ENCODE data around the gene ALDH16A1.
"Not testable (repeated sequence)": the region's sequence is repeated elsewhere in the genome, so short reads cannot be mapped to it uniquely, and the experiment has no call there.

ALDH16A1 gene

DNA sequence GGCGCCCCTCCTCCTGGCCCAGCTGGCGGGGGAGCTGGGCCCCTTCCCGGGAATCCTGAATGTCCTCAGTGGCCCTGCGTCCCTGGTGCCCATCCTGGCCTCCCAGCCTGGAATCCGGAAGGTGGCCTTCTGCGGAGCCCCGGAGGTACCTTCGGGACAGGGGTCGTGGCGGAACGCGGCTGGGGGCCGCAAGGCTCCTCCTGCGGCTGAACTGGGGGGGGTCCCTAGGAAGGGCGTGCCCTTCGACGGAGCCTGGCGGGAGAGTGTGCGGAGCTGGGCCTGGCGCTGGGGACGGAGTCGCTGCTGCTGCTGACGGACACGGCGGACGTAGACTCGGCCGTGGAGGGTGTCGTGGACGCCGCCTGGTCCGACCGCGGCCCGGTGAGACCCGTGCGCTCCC, 8.6 kb downstream of the ALDH16A1 start:
- in situ Hi-C loops (cut with MboI; ENCODE audit: low sequenced_read_pairs): no loop called here

DNA sequence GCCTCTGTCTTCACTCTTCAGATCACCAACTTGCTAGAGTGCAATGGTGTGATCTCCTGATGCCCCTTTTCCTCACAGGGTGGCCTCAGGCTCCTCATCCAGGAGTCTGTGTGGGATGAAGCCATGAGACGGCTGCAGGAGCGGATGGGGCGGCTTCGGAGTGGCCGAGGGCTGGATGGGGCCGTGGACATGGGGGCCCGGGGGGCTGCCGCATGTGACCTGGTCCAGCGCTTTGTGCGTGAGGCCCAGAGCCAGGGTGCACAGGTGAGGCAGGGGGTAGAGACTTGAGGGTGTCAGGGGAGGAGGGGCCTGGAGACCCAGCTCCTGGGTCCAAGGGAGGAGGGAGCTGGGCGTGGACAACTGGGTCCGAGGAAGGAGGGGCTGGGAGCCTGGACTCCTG, 9.5 kb downstream of the ALDH16A1 start:
- in situ Hi-C loops (cut with MboI; ENCODE audit: low sequenced_read_pairs): no loop called here

DNA sequence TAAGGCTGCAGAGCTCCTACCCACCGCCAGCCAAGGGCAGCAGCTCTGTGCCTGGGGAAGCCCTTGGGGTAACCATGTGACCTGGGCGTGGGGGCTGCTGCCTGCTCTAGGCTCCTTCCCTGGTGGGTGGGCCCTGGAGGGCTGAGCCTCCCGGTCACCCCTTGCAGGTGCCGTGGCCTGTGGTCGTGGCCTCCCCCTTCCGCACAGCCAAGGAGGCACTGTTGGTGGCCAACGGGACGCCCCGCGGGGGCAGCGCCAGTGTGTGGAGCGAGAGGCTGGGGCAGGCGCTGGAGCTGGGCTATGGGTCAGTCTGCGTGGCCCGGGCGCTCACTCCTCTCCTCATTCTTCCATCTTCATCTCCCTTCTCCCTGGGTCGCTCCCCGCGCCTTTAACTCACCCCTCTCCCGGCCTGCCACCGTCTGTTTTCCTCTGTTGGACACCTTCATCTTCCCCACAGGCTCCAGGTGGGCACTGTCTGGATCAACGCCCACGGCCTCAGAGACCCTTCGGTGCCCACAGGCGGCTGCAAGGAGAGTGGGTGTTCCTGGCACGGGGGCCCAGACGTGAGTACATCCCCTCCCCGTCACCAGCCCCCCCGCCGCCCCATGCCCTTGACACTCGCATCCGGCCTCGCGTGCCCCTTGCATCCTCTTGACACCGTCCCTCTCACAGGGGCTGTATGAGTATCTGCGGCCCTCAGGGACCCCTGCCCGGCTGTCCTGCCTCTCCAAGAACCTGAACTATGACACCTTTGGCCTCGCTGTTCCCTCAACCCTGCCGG, 11.1 kb downstream of the ALDH16A1 start:
- in situ Hi-C loops (cut with MboI; ENCODE audit: low sequenced_read_pairs): no loop called here

DNA sequence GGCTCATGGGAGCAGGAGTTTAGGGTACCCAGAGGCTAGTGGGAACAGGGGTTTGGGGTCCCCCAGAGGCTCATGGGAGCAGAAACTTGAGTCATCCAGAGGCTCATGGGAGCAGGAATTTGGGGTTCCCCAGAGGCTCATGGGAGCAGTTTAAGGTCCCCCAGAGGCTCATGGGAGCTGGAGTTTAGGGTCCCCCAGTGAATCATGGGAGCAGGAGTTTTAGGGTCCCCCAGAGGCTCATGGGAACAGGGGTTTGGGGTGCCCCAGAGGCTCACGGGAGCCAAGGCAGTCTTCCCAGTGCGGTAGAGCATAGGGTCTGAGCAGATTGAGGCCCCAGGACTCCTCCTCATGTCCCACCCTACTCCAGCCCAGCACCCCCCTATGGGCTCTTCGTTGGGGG, 12.3 kb downstream of the ALDH16A1 start:
- in situ Hi-C loops (cut with MboI; ENCODE audit: low sequenced_read_pairs): no loop called here

DNA sequence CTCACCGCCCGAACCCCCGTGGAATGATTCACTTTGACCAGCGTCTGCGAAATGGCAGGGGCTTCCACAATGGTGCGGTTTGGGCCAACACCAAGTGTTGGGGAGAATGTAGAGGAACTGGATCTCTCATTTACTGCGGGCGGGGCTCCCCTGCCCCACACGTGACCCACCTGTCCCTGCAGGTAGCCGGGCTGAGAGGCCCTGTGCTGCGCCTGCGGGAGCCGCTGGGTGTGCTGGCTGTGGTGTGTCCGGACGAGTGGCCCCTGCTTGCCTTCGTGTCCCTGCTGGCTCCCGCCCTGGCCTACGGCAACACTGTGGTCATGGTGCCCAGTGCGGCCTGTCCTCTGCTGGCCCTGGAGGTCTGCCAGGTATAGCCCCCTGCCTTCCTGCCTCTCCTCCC, 15.2 kb downstream of the ALDH16A1 start:
- in situ Hi-C loops (cut with MboI; ENCODE audit: low sequenced_read_pairs): no loop called here

DNA sequence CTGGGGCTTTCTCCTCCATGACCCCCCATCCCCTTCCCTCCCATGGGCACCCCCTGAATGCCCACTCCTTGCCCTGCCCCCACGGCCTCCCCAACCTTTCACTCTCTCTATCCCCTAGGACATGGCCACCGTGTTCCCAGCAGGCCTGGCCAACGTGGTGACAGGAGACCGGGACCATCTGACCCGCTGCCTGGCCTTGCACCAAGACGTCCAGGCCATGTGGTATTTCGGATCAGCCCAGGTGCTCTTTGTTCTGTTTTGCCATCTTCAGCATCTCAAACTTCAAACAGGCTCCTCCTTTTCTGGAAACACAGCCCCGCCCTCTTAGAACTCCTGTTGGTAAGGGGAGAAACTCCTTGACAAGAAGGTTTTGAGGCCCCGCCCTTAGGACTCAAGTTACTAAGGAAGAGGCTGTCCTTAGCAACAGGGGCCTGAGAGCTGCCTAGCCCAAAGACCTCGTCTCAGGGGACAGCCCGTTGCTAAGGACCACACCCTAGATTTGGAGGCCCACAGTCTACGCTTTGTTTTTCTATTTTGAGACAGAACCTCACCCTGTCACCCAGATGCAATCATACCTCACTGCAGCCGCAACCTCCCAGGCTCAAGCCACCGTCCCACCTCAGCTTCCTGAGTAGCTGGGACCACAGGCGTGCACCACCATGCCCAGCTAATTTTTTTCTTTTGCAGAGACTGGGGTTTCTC, 15.9 kb downstream of the ALDH16A1 start:
- in situ Hi-C loops (cut with MboI; ENCODE audit: low sequenced_read_pairs): no loop called here

DNA sequence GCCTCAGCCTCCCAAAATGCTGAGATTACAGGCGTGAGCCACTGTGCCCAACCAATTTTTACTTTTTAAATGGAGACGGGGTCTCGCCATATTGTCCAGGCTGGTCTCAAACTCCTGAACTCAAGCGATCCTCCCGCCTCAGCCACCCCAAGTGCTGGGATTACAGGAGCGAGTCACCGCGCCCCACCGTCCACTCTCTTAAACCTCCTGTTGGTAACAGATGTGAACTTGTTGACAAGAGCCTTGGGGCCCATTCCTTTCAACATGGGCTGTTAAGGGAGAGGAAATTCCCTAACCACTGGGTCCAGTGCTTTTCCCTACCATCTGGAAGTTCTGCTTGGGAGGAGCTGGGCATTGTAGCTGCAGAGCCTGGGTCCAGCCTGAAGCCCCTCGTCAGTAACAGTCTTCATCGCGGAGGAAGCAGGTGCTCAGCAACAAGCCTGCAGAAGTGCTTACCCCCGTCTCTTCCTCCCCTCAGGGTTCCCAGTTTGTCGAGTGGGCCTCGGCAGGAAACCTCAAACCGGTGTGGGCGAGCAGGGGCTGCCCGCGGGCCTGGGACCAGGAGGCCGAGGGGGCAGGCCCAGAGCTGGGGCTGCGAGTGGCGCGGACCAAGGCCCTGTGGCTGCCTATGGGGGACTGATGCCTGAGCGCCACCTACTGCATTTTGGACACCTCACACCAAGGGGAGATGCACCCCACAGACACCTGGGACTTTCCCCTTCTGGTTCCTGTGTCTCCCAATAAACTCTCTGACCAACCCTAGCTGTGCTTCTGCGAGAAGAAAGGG, 17.0 kb downstream of the ALDH16A1 start:
- in situ Hi-C loops (cut with MboI; ENCODE audit: low sequenced_read_pairs): no loop called here

DNA sequence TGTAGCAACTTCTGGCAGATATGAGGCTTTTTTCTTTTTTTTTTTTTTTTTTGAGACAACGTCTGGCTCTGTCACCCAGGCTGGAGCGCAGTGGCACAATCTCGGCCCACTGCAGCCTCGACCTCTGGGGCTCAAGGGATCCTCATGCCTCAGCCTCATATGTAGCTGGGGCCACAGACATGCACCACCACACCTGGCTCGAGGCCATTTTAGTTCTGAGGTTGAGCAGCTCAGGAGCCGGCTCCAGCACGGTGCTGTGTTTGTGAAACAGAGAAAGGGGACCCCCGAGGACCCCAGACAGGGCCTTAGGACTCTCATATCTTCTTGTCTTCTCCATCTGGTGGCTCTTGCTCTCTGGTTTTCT, 17.6 kb downstream of the ALDH16A1 start:
- in situ Hi-C loops (cut with MboI; ENCODE audit: low sequenced_read_pairs): no loop called here

DNA sequence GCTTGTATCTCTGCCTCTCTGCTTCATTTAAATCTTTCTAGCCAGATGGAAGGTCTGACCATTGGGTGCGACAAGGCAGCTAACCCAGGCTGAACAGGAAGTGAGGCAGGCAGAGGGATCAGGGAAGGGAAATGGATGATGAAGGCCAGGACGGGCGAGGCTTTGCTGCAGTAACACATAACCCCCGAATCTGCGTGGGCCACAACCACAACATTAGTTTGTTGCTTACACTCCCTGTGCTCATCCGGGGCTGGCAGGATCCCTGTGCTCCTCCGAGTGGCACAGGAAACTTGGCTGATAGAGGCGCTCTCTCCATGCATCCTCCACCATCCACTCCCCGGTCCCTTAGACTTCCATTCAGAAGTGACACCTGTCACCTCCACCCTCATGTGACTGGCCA, 19.9 kb downstream of the ALDH16A1 start:
- in situ Hi-C loops (cut with MboI; ENCODE audit: low sequenced_read_pairs): no loop called here

DNA sequence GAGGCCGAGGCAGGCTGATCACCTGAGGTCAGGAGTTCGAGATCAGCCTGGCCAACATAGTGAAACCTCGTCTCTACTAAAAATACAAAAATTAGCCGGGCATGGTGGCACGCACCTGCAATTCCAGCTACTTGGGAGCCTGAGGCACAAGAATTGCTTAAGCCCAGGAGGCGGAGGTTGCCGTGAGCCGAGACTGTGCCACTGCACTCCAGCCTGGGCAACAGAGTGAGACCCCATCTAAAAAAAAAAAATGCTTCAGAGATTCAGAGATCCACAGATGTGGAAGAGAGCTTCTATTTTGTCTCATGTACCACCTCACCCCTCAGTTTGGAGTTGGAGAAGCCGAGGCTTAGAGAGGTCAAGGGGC, 20.5 kb downstream of the ALDH16A1 start:
- in situ Hi-C loops (cut with MboI; ENCODE audit: low sequenced_read_pairs): not testable (repeated sequence)

DNA sequence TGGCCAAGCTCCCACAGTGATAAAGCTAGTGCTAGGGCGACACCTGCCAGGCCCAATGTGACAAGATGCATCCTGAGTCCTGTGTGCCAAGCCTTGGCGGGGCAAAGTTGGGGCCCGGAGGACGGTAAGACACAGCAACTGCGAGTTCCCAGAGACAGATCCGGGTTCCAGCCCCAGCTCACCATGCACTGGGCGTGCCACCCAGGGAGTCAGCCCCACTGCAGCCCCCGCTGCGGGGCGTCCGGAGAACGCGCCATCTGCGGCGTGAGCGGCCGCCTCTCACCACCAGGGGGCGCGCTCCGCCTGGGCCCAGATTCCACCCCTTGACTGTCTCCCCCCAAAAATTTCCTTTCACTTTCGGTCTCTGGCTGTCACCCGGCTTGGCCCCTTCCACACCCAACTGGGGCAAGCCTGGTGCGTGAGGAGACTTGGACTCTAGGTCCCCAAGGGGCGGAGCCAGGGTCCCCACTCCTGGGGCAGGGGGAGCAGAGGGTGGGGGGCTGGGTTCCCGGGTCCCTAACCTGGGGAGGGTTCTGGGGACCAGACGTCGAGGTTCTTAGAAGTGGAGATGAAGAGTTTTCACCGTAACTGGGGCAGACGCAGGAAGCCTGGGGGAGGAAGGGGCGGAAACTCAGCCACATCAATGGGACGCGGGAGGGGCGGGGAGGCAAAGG, 21.0 kb downstream of the ALDH16A1 start, which contains the start of gene FLT3LG:
FLT3LG (plus strand) TSS at position 348 of the 674 bp plus-strand sequence. CDS start 425 bp downstream, outside the sequence.
- in situ Hi-C loops (cut with MboI; ENCODE audit: low sequenced_read_pairs): no loop called here

DNA sequence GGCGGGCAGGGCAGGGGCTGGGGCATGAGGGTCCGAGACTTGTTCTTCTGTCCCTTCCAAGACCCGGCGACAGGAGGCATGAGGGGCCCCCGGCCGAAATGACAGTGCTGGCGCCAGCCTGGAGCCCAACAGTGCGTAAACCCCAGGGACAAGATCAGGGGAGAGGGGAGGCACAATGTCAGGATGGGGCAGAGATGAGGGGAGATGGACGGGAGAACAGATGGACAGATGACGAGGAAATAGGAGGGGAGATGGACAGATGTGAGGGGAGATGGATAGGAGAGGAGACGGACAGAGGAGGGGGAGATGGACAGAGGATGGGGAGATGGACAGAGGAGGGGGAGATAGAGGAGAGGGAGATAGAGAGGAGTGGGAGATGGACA, 21.5 kb downstream of the ALDH16A1 start:
- in situ Hi-C loops (cut with MboI; ENCODE audit: low sequenced_read_pairs): no loop called here

DNA sequence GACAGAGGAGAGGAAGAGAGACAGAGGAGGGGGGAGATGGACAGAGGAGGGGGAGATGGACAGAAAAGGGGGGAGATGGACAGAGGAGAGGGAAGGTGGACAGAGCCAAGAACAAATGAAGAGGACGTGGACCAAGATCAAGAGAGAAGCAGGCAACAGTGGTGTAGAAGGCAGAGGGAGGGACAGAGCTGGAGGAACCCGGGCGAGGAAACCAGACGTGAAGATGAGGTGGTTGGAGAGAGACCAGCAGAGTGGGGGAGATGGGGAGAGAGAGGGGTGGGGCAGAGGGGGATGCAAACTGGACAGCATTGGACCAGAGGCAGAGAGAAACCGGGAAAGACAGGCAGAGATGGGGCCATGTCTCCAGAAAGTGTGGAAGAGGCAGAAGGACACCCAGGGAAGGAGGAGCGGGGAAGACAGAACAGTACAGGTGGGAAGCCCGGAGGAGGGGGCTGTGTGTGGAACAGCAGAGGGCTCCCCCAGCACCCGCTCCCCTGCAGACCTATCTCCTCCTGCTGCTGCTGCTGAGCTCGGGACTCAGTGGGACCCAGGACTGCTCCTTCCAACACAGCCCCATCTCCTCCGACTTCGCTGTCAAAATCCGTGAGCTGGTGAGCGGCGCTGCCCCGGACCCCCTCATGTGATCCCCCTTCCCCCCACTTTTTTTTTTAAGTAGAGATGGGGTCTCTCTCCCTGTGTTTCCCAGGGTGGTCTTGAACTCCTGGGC, 22.3 kb downstream of the ALDH16A1 start:
- in situ Hi-C loops (cut with MboI; ENCODE audit: low sequenced_read_pairs): no loop called here

DNA sequence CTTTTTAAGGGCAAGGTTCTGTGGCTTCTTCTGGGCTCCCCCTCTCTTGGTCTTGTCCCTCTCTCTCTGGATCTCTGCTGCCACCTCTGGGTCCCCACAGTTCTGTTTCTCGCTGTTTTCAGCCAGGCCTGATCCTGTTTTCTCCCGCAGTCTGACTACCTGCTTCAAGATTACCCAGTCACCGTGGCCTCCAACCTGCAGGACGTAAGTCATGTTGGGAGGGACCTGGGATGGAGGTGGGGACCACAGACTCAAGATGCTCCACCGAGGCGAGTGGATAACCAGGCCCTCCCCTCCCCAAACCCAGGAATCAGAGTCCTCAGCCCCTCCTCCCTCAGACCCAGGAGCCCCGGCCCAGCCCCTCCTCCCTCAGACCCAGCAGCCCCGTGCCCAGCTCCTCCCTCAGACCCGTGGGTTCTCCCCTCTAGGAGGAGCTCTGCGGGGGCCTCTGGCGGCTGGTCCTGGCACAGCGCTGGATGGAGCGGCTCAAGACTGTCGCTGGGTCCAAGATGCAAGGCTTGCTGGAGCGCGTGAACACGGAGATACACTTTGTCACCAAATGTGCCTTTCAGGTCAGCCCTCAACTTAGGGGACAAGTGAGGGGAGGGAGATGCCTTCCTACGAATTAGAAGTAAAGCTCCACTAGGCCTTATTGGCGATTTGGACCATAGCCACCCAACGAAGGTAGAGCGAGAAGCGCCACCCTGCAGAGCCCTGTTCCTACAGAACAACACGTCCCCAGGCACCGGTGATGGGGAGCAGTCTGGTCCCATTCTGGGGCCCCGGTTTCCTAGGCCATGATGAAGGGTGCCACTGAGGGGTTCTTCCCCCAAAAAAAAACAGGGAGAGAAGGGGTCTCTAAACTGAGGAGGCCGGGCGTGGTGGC, 23.2 kb downstream of the ALDH16A1 start:
- in situ Hi-C loops (cut with MboI; ENCODE audit: low sequenced_read_pairs): no loop called here

DNA sequence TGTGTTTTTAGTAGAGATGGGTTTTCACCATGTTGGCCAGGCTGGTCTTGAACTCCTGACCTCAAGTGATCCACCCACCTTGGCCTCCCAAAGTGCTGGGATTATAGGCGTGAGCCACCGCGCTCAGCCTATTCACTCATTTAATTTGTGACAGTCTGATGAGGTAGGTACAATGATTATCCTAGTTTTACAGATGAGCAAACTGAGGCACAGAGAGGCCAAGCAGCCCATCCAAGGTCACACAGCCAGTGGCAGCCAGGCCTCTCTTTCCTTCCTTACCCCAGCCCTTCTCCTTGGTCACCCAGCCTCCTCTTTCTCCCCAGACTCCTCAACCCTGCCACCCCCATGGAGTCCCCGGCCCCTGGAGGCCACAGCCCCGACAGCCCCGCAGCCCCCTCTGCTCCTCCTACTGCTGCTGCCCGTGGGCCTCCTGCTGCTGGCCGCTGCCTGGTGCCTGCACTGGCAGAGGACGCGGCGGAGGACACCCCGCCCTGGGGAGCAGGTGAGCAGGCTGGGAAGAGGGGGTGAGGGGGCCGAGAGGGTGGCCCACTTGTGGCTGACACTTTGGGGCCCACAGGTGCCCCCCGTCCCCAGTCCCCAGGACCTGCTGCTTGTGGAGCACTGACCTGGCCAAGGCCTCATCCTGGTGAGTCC, 27.1 kb downstream of the ALDH16A1 start:
- in situ Hi-C loops (cut with MboI; ENCODE audit: low sequenced_read_pairs): no loop called here

DNA sequence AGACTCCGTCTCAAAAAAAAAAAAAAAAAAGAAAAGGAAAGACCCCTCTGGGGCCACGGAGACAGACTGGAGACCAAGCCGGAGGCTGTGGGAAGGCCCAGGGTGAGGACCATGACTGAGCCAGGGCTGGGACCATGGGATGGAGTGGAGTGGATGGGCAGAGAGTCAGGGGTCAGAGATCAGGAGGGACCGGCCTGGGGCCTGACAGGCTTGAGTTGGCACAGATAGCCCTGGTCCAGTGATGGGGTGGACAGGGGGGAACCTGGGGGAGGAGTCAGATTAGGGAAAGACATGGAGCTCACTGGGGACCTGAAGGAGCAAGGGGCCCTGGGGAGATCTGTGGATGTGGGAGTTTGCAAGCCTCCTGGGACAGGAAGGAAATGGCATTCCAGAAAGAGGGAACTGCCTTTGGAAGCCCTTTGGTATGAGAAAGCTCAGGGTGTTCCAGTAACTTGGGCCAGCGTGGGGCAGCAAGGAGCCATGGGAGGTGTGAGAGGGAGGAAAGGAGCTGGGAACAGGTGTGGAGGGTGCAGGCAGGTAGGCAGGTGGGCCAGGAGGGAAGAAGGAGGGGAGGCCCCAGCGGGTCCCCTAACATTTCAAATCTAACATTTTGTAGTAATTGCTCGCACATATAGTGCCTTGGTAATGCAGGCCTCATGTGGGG, 28.1 kb downstream of the ALDH16A1 start:
- in situ Hi-C loops (cut with MboI; ENCODE audit: low sequenced_read_pairs): no loop called here

DNA sequence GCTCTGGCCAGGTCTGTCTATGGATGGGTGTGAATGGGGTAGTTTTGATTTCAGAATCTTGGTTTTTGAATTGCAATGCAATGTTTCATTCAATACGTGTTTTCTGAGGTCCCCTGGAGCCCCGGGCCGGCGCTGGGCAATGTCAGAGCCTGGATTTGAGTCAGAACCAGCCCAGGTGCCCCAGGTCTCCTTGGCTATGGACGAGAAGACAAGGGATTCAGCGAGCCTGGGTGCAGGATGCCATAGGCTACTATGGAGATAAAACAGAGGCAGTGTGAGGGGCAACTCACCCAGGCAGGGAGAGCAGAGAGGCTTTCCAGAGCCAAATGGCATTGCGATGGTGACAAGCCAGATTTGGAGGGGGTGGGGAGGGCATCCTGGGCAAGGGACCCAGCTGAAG, 33.2 kb downstream of the ALDH16A1 start:
- in situ Hi-C loops (cut with MboI; ENCODE audit: low sequenced_read_pairs): no loop called here

DNA sequence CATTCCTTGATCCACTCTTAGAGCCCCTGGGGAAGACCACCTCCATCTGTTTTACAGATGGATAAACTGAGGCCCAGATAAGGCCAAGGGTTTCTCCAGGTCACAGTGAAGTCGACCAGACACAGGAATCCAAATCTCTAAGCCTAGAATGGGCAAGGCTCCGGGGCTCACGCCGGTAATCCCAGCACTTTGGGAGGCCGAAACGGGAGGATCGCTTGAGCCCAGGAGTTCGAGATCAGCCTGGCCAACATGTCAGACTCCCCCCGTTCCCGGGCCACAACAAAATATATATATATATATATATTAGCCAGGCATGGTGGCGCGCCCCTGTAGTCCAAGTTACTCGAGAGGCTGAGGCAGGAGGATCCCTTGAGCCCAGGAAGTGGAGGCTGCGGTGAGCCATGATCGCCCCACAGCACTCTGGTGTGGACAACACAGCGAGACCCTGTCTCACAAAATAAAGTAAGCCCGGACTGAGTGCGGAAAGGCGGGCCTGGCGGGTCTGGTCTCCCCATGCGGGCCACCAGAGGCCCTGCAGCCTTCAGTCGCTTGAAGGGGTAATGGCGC, 33.8 kb downstream of the ALDH16A1 start:
- in situ Hi-C loops (cut with MboI; ENCODE audit: low sequenced_read_pairs): no loop called here

Measured in hTERT RPE-1 (cell line).